GM12878 (cell line): ENCODE measurements around the gene FAM114A2. TPM values are rescaled to one million over a fixed set of nuclear protein-coding genes. Genes with fewer than 3 reads are reported as not detected.

Experiments used
- ATAC-seq: fragments of 200-7000 bp; cut with Tn5 transposase; 3 replicates; pipeline ENCODE4 v1.9.1; 2020; ENCODE audit warnings: mild to moderate bottlenecking, moderate library complexity
- BruUV-seq: library from RNA; stranded (reverse); fragments of 400-500 nt; replicated peaks from 2 replicates; lab custom pipeline; 2021; lab: Mats Ljungman, UMichigan
- CTCF ChIA-PET: fragments of 300-600 bp; sonication (Branson Sonifier 250); formaldehyde crosslinking; extraction: SDS; loops from one replicate; lab custom pipeline; 2021; ENCODE audit warnings: inconsistent platforms; lab: Yijun Ruan, JAX
- POLR2A ChIA-PET: fragments of 350-600 bp; formaldehyde crosslinking; extraction: SDS; loops from one replicate; lab custom pipeline; 2021; ENCODE audit warnings: inconsistent platforms; lab: Charles Lee
- RAD21 ChIA-PET: fragments of 300-600 bp; sonication (Branson Sonifier 250); formaldehyde crosslinking; loops from one replicate; lab custom pipeline; 2023; ENCODE audit warnings: antibody characterized with exemption; ENCODE audit not compliant: unreplicated experiment; lab: Charles Lee
- SMC1A ChIA-PET: fragments of 300-600 bp; sonication (Branson Sonifier 250); formaldehyde crosslinking; loops from one replicate; lab custom pipeline; 2023; ENCODE audit not compliant: unreplicated experiment, uncharacterized antibody; lab: Charles Lee
- DNase-seq: peaks from one replicate; pipeline ENCODE4 v3.0.0-alpha.2; 2011; ENCODE audit warnings: low read depth, low spot score
- FAIRE-seq: peaks from 3 replicates; lab custom pipeline; 2011; peaks lifted over from hg19 to GRCh38; lab: Jason Lieb, UNC
- H2AFZ ChIP-seq: 2 replicates; pipeline ENCODE4 v1.6.0; 2011; ENCODE audit warnings: low read depth, low read length, control low read depth; ENCODE audit not compliant: control insufficient read depth
- H3K27ac ChIP-seq: 2 replicates; pipeline ENCODE4 v1.5.1; 2011; ENCODE audit warnings: control low read depth; ENCODE audit not compliant: control insufficient read depth, insufficient read depth
- H3K27me3 ChIP-seq, 2 experiments: replicated peaks in 1 of 2; 2 replicates each; pipeline versions ENCODE4 v1.6.0 to v1.6.1; 2011; ENCODE audit warnings: low read length in 1 of 2; ENCODE audit not compliant: control insufficient read depth in 2 of 2, insufficient read depth in 2 of 2
- H3K36me3 ChIP-seq, 2 experiments: 2 replicates each; pipeline ENCODE4 v1.5.1; 2011; ENCODE audit warnings: low read length in 1 of 2; ENCODE audit not compliant: control insufficient read depth in 2 of 2, insufficient read depth in 2 of 2
- H3K4me1 ChIP-seq: 2 replicates; pipeline ENCODE4 v1.6.1; 2011; ENCODE audit warnings: mild to moderate bottlenecking, low read length, moderate library complexity, mixed read lengths; ENCODE audit not compliant: control insufficient read depth, insufficient read depth
- H3K4me2 ChIP-seq: 2 replicates; pipeline ENCODE4 v1.6.0; 2011; ENCODE audit warnings: control low read depth; ENCODE audit not compliant: control insufficient read depth, insufficient read depth
- H3K4me3 ChIP-seq: fragments of 200-600 bp; sonication (generic); 2 replicates; pipeline ENCODE4 v1.5.1; 2016
- H3K79me2 ChIP-seq: 2 replicates; pipeline ENCODE4 v1.6.0; 2011; ENCODE audit warnings: low read length; ENCODE audit not compliant: control insufficient read depth, insufficient read depth
- H3K9ac ChIP-seq: 2 replicates; pipeline ENCODE4 v1.8.0; 2011; ENCODE audit warnings: low read length, control low read depth, mixed read lengths; ENCODE audit not compliant: control insufficient read depth, insufficient read depth
- H3K9me3 ChIP-seq: replicated peaks from 3 replicates; pipeline ENCODE4 v1.5.1; 2011; ENCODE audit warnings: mild to moderate bottlenecking, low read length; ENCODE audit not compliant: control insufficient read depth, insufficient read depth
- H4K20me1 ChIP-seq: 2 replicates; pipeline ENCODE4 v1.6.0; 2011; ENCODE audit not compliant: control insufficient read depth, insufficient read depth
- CTCF ChIP-seq, 3 experiments: IDR thresholded peaks in 2 of 3; conservative IDR thresholded peaks in 1 of 3; 2 replicates each; pipeline ENCODE4 v1.5.1; 2011; ENCODE audit warnings: low read depth in 3 of 3, low read length in 3 of 3, mild to moderate bottlenecking in 3 of 3, control low read depth in 2 of 3, moderate library complexity in 2 of 3, inconsistent platforms in 1 of 3, mixed read lengths in 1 of 3; ENCODE audit not compliant: control insufficient read depth in 2 of 3, insufficient read depth in 1 of 3; ENCODE audit errors: extremely low read depth in 1 of 3
- CUX1 ChIP-seq: IDR thresholded peaks from 2 replicates; pipeline ENCODE4 v1.6.1; 2012; ENCODE audit warnings: improper control_type of control experiment, low read depth, low read length; ENCODE audit not compliant: insufficient replicate concordance
- GABPA ChIP-seq: IDR thresholded peaks from 2 replicates; pipeline ENCODE4 v1.6.1; 2014; ENCODE audit warnings: antibody characterized with exemption, low read depth, mild to moderate bottlenecking, inconsistent platforms
- RAD51 ChIP-seq: fragments of 450-650 bp; IDR thresholded peaks from 2 replicates; pipeline ENCODE4 v1.6.1; 2016; ENCODE audit warnings: moderate library complexity, mild to moderate bottlenecking, inconsistent platforms
- SMC3 ChIP-seq: IDR thresholded peaks from 2 replicates; pipeline ENCODE4 v1.6.1; 2011; ENCODE audit warnings: low read length, improper control_type of control experiment, borderline replicate concordance
- ZBTB40 ChIP-seq: fragments of 450-650 bp; IDR thresholded peaks from 2 replicates; pipeline ENCODE4 v1.6.1; 2016; ENCODE audit warnings: mild to moderate bottlenecking, moderate library complexity, borderline replicate concordance
- WGBS: methylation state at CpG from one replicate; pipeline ENCODE4 v1.1.6; 2016; ENCODE audit warnings: low lambda C conversion rate; ENCODE audit not compliant: insufficient replicate concordance, insufficient coverage; ENCODE audit errors: missing lambda C conversion rate; 5-methylcytosine and 5-hydroxymethylcytosine counted together
- in situ Hi-C: fragments of 300-500 bp; cut with MboI; formaldehyde crosslinking; loops from 9 replicates; pipeline ENCODE4 v1.14.3; 2018; ENCODE audit warnings: mixed read lengths
- intact Hi-C: fragments of 100-400 bp; cut with micrococcal nuclease; formaldehyde crosslinking; loops from one replicate; pipeline ENCODE4 v1.14.2; 2022; ENCODE audit not compliant: unreplicated experiment
- polyA plus RNA-seq, 11 experiments: library from polyadenylated mRNA; depleted of rRNA in 4 of 11; unstranded in 6 of 11; stranded (reverse) in 5 of 11; fragments of >200 nt; fragmentation: Nextera tagmentation in 4 of 11; fragmentation: Illumina TruSeq in 1 of 11; extraction: Ambion mirVana in 4 of 11; extraction: Trizol in 1 of 11; gene quantifications; 1 replicate in 1 of 11; 2 replicates in 10 of 11; pipeline versions ENCODE4 v1.2.1 to v1.2.3, GENCODE V29; 2011 to 2016; ENCODE audit warnings: inconsistent platforms in 2 of 11, missing spikeins in 2 of 11, low read depth in 1 of 11
- total RNA-seq, 4 experiments: library from RNA; depleted of rRNA in 3 of 4; stranded (reverse); fragments of >200 nt in 3 of 4; fragmentation: Illumina TruSeq in 1 of 4; extraction: Trizol in 1 of 4; gene quantifications; 2 replicates each; pipeline versions ENCODE4 v1.2.1 to v1.2.3, GENCODE V29; 2013 to 2021

Gene FAM114A2
- total and polyA plus RNA-seq, 10 of the 15 experiments (the other 5 are each of a cell fraction or from before 2014, with no cell fraction given) = 16.8 to 32.8 (median 24.3) TPM

GRCh38 chr5:153968761-153969562 lies 69.7 kb downstream of the FAM114A2 start (continued):
- no peak for TF ChIP-seq CUX1
- TF ChIP-seq RAD51 = no peak

GRCh38 chr5:153964880-153965645 lies 73.6 kb downstream of the FAM114A2 start:
- no TSS peak for BruUV-seq
- in situ Hi-C loops = loop anchor here (5.0 kb wide), 1 partner anchor 1433 kb away; no protein-coding TSS in a partner anchor
- no peak overlapping the region for H3K27ac ChIP-seq
- H3K9me3 ChIP-seq = no peaks in the 10 kb centered on the region
- H3K4me2 ChIP-seq = no peak overlapping the region
- ATAC-seq (peak; percentile 88), DNase-seq (peak; percentile 13), FAIRE-seq (peak; percentile 89)
- no peaks in the 10 kb centered on the region for H4K20me1 ChIP-seq
- no peaks in the 10 kb centered on the region; a peak in 1 of 4 replicates for H3K27me3 ChIP-seq
- SMC1A ChIA-PET = interaction anchor here (0.7 to 3.2 kb wide), 20 partner anchors 9 to 1433 kb away, joined by 3 to 22 read pairs (median 4); no protein-coding TSS in a partner anchor
- H3K9ac ChIP-seq = no peak overlapping the region
- H2AFZ ChIP-seq = no peak overlapping the region
- no peaks in the 10 kb centered on the region for H3K36me3 ChIP-seq
- POLR2A ChIA-PET = no interaction called here
- RAD21 ChIA-PET = interaction anchor here (0.8 to 2.6 kb wide), 16 partner anchors 10 to 1822 kb away, joined by 3 to 25 read pairs (median 4); no protein-coding TSS in a partner anchor
- intact Hi-C loops = loop anchor here (1.0 to 10.0 kb wide), 5 partner anchors 133 to 1433 kb away; no protein-coding TSS in a partner anchor
- CTCF ChIA-PET = interaction anchor here (0.7 to 4.7 kb wide), 35 partner anchors 9 to 1432 kb away, joined by 3 to 65 read pairs (median 4); no protein-coding TSS in a partner anchor
- H3K4me3 ChIP-seq = no peak overlapping the region
- H3K4me1 ChIP-seq = no peaks in the 10 kb centered on the region
- 18% methylated on average over 10 of the region's 10 CpGs for WGBS
- no peaks in the 10 kb centered on the region for H3K79me2 ChIP-seq
- TF ChIP-seq CTCF (IDR thresholded peaks at IDR 0.05 in 2 of 3, conservative IDR thresholded peaks at IDR 0.05 in 1 of 3; ENCODE audit: control insufficient read depth in 2 of 3, extremely low read depth in 1 of 3, insufficient read depth in 1 of 3, low read depth in 3 of 3, low read length in 3 of 3) = peak; percentile 82 to 95 (median 89)
- no peak for TF ChIP-seq ZBTB40
- no peak for TF ChIP-seq GABPA
- peak; percentile 92 for TF ChIP-seq SMC3
